Fibroblast of the aortic adventitia (primary cell): ENCODE measurements around the gene FUCA1. TPM values are rescaled to one million over a fixed set of nuclear protein-coding genes. Genes with fewer than 3 reads are reported as not detected.
A peak's percentile ranks its signal among the peaks of the same experiment; 100 is the strongest.

Source experiments
- DNase-seq: peaks from one replicate; pipeline ENCODE4 v3.0.0-alpha.2; 2010; ENCODE audit warnings: low read depth
- H3K4me3 ChIP-seq: 2 replicates; pipeline ENCODE4 v1.5.1; 2011; ENCODE audit warnings: low read depth, mild to moderate bottlenecking, control low read depth, low read length, moderate library complexity
- CTCF ChIP-seq: IDR thresholded peaks from 2 replicates; pipeline ENCODE4 v1.5.1; 2011; ENCODE audit warnings: mild to moderate bottlenecking, low read length, control low read depth, inconsistent platforms; ENCODE audit not compliant: insufficient read depth
- total RNA-seq: library from RNA; depleted of rRNA; stranded (reverse); fragments of >200 nt; gene quantifications from 2 replicates; pipeline ENCODE4 v1.2.3, GENCODE V29; 2012; ENCODE audit warnings: low replicate concordance

Gene FUCA1
- total RNA-seq, 1 donor, result 5.9 TPM

GRCh38 chr1:23825076-23825761, 42.9 kb downstream of the FUCA1 start, which contains the start of gene HMGCL:
HMGCL (minus strand) TSS chr1:23825429; CDS start chr1:23825415, 14 bp downstream.
- no peak for TF ChIP-seq CTCF
- H3K4me3 ChIP-seq, result peak within 1 kb of the TSS; percentile 77
- DNase-seq, result peak; percentile 87

- peak; percentile 18 for DNase-seq
- TF ChIP-seq CTCF, result no peak
These were observed 43.4 kb downstream of the FUCA1 start for GRCh38 chr1:23824711-23825075.

GRCh38 chr1:23823767-23824166, 44.3 kb downstream of the FUCA1 start:
- H3K4me3 ChIP-seq, result peak overlapping the region; percentile 77
- TF ChIP-seq CTCF, result no peak
- no peak for DNase-seq

More at GRCh38 chr1:23824711-23825075, 43.4 kb downstream of the FUCA1 start:
- H3K4me3 ChIP-seq, result peak overlapping the region; percentile 77

- no peak overlapping the region for H3K4me3 ChIP-seq
- DNase-seq, result no peak
- TF ChIP-seq CTCF, result no peak
These were observed 50.5 kb downstream of the FUCA1 start for GRCh38 chr1:23817633-23818032.

- H3K4me3 ChIP-seq, result no peak overlapping the region
- no peak for DNase-seq
- no peak for TF ChIP-seq CTCF
These were observed 51.2 kb downstream of the FUCA1 start for GRCh38 chr1:23816906-23817305.

- no peak overlapping the region for H3K4me3 ChIP-seq
- no peak for TF ChIP-seq CTCF
- DNase-seq, result no peak
These were observed 51.7 kb downstream of the FUCA1 start for GRCh38 chr1:23816361-23816760.

- DNase-seq, result no peak
- H3K4me3 ChIP-seq, result no peak overlapping the region
- no peak for TF ChIP-seq CTCF
These were observed 54.1 kb downstream of the FUCA1 start for GRCh38 chr1:23814016-23814415.
